ENCODE results near the gene ZNF444.

The ZNF444 gene

GRCh38 chr19:56123266-56123891 is 17.7 kb upstream of the ZNF444 start:
- no peak for DNase-seq

- DNase-seq, result no peak
These were observed 16.5 kb upstream of the ZNF444 start for GRCh38 chr19:56124578-56124977.

- DNase-seq, result no peak
These were observed 15.1 kb upstream of the ZNF444 start for GRCh38 chr19:56125806-56126590.

GRCh38 chr19:56126983-56127780 is 13.9 kb upstream of the ZNF444 start:
- no peak for DNase-seq

- DNase-seq, result no peak
These were observed 11.1 kb upstream of the ZNF444 start for GRCh38 chr19:56130006-56130405.

- no peak for DNase-seq
These were observed 9.4 kb upstream of the ZNF444 start for GRCh38 chr19:56131651-56132050.

- DNase-seq, result no peak
These were observed 8.7 kb upstream of the ZNF444 start for GRCh38 chr19:56132316-56132822.

- DNase-seq, result no peak
These were observed 7.0 kb upstream of the ZNF444 start for GRCh38 chr19:56133858-56134653.

GRCh38 chr19:56134654-56134921 is 6.5 kb upstream of the ZNF444 start:
- DNase-seq, result no peak

- no peak for DNase-seq
These were observed 4.7 kb upstream of the ZNF444 start for GRCh38 chr19:56136362-56136761.

- DNase-seq, result no peak
These were observed 3.7 kb upstream of the ZNF444 start for GRCh38 chr19:56137405-56137804.

GRCh38 chr19:56138069-56138468 is 3.0 kb upstream of the ZNF444 start:
- no peak for DNase-seq

GRCh38 chr19:56139847-56140582 is 1.1 kb upstream of the ZNF444 start:
- no peak for DNase-seq

GRCh38 chr19:56141417-56141993 is 418 bp downstream of the ZNF444 start:
- no peak for DNase-seq

- DNase-seq, result no peak
These were observed 1.1 kb downstream of the ZNF444 start for GRCh38 chr19:56142087-56142787.

GRCh38 chr19:56142897-56143434 is 1.9 kb downstream of the ZNF444 start:
- no peak for DNase-seq

- no peak for DNase-seq
These were observed 3.3 kb downstream of the ZNF444 start for GRCh38 chr19:56144376-56144775.

- DNase-seq, result no peak
These were observed 3.7 kb downstream of the ZNF444 start for GRCh38 chr19:56144831-56145230.

GRCh38 chr19:56145698-56146097 is 4.6 kb downstream of the ZNF444 start:
- DNase-seq, result no peak

GRCh38 chr19:56146904-56147303 is 5.8 kb downstream of the ZNF444 start:
- no peak for DNase-seq

GRCh38 chr19:56147307-56147706 is 6.2 kb downstream of the ZNF444 start:
- no peak for DNase-seq

Data from activated T-cell treated with anti-CD3 and anti-CD28 coated beads for 4 hours (primary cell).